Activated CD4-positive, alpha-beta T cell treated with anti-CD3 and anti-CD28 coated beads, Interleukin-2, amount 50 U/mL, for 4 hours (primary cell): Measurements from ENCODE around the gene TMEFF2.
"Not testable (repeated sequence)": the region's sequence is repeated elsewhere in the genome, so short reads cannot be mapped to it uniquely, and the experiment has no call there.

Source experiments
- DNase-seq, 2 experiments: peaks; one replicate each; pipeline ENCODE4 v3.0.0-alpha.2; 2020

The TMEFF2 gene

GRCh38 chr2:192166946-192167345, 27.8 kb downstream of the TMEFF2 start:
- DNase-seq: no peak

- no peak for DNase-seq
These were observed 28.9 kb downstream of the TMEFF2 start for GRCh38 chr2:192165842-192166241.

- peak; percentile 52 to 55 for DNase-seq
These were observed 32.2 kb downstream of the TMEFF2 start for GRCh38 chr2:192162392-192163042.

GRCh38 chr2:192161656-192162290, 33.0 kb downstream of the TMEFF2 start:
- DNase-seq: no peak

- DNase-seq: no peak
These were observed 35.0 kb downstream of the TMEFF2 start for GRCh38 chr2:192159736-192160135.

- no peak for DNase-seq
These were observed 35.5 kb downstream of the TMEFF2 start for GRCh38 chr2:192159208-192159607.

- no peak for DNase-seq
These were observed 37.0 kb downstream of the TMEFF2 start for GRCh38 chr2:192157776-192158175.

GRCh38 chr2:192155511-192156118, 39.1 kb downstream of the TMEFF2 start:
- DNase-seq: no peak

GRCh38 chr2:192153561-192153960, 41.2 kb downstream of the TMEFF2 start:
- no peak for DNase-seq

- DNase-seq: no peak
These were observed 42.9 kb downstream of the TMEFF2 start for GRCh38 chr2:192151853-192152252.

GRCh38 chr2:192150166-192150565, 44.6 kb downstream of the TMEFF2 start:
- no peak for DNase-seq

GRCh38 chr2:192148620-192149321, 46.0 kb downstream of the TMEFF2 start:
- no peak for DNase-seq

- DNase-seq: no peak
These were observed 46.5 kb downstream of the TMEFF2 start for GRCh38 chr2:192148241-192148619.

- no peak for DNase-seq
These were observed 48.4 kb downstream of the TMEFF2 start for GRCh38 chr2:192146069-192147015.

GRCh38 chr2:192145496-192145895, 49.2 kb downstream of the TMEFF2 start:
- DNase-seq: no peak

- no peak for DNase-seq
These were observed 54.4 kb downstream of the TMEFF2 start for GRCh38 chr2:192140236-192140839.

- no peak for DNase-seq
These were observed 54.9 kb downstream of the TMEFF2 start for GRCh38 chr2:192139813-192140212.

GRCh38 chr2:192137451-192137850, 57.3 kb downstream of the TMEFF2 start:
- no peak for DNase-seq

- not testable (repeated sequence) for DNase-seq
These were observed 62.1 kb downstream of the TMEFF2 start for GRCh38 chr2:192132604-192133003.

- DNase-seq: not testable (repeated sequence)
These were observed 64.4 kb downstream of the TMEFF2 start for GRCh38 chr2:192130312-192130711.

GRCh38 chr2:192128655-192129054, 66.1 kb downstream of the TMEFF2 start:
- DNase-seq: no peak

GRCh38 chr2:192127434-192127833, 67.3 kb downstream of the TMEFF2 start:
- no peak for DNase-seq
